Activated T-helper 2 cell treated with anti-CD3 and anti-CD28 coated beads, Interferon-gamma antibody, Interleukin-2, Interleukin-4, amounts not matched to agents 10 μg/mL and 5 μg/mL and 100 μg/mL, durations not matched to agents 14 hours and 24 hours and 36 hours (primary cell): ENCODE data around the gene PFKFB1. TPM values are rescaled to one million over a fixed set of nuclear protein-coding genes. Genes with fewer than 3 reads are reported as not detected.

Experiments
- total RNA-seq: library from RNA; stranded (reverse); gene quantifications from 2 replicates; pipeline ENCODE4 v1.2.3, GENCODE V29; 2022

The PFKFB1 gene
- total RNA-seq, 1 donor from 2014 or later: 0.50 TPM

Other genes with a start within 250 kb of the PFKFB1 start
- not detected in 2 replicates for gene ITIH6, start 195.9 kb downstream of the PFKFB1 start, total RNA-seq
- gene MAGED2, start 186.4 kb downstream of the PFKFB1 start, total RNA-seq: 35.5 and 36.3 TPM in 2 replicates
- 2.1 and 2.8 TPM in 2 replicates for gene TRO, start 73.4 kb downstream of the PFKFB1 start, total RNA-seq
- 33.8 and 35.9 TPM in 2 replicates for gene APEX2, start 6.2 kb upstream of the PFKFB1 start, total RNA-seq
- not detected in 2 replicates for gene ALAS2, start 36.8 kb upstream of the PFKFB1 start, total RNA-seq
- 0.41 and 1.1 TPM in 2 replicates for gene PAGE2B, start 80.8 kb upstream of the PFKFB1 start, total RNA-seq
- not detected in 2 replicates for gene PAGE2, start 94.8 kb upstream of the PFKFB1 start, total RNA-seq
- not detected in 2 replicates for gene PAGE5, start 226.2 kb upstream of the PFKFB1 start, total RNA-seq